ENCODE measurements around the gene GRIN2C. TPM values are rescaled to one million over a fixed set of nuclear protein-coding genes. Genes with fewer than 3 reads are reported as not detected.

The GRIN2C gene
- total RNA-seq, 1 experiment from 2014 or later: 0.44 TPM

DNA sequence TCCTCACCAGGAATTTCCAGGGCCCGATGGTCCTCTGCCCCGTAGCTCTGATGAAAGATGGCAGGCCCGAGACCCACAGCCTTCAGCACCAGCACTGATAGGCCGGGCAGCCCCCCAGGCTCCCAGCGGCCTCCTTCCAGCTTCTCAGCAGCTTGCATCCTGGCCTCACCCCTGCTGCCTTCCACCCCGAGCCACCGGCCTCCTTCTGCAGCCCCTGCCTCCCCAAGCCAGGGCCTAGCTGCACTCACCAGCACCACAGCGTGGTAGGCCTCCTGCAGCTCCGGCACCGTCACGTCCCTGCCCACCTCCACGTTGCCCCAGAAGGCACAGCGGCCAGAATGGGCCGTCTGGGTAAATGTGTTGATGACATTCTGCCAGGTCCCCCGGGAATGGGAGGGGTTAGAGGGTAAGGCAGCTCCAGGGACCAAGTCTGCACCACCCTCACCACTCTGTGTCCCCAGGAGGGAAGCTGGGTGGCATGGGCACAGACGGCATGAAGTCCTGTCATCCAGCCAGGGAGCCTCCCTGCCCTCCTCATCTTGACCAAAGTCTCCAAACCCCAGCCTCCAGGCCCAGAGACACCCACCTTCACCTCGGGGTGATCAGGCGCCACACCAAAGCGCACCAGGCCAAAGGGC lies 6.6 kb upstream of the GRIN2C start:
- Histone ChIP-seq H4K8ac (replicated peaks; ENCODE audit: insufficient read length, low read depth, low read length) (no peak overlapping the region), H3K56ac (ENCODE audit: insufficient read length, low read depth, low read length) (no peak overlapping the region), H3K23me2 (ENCODE audit: insufficient read length, low read depth, low read length, poor library complexity, severe bottlenecking) (peaks cover under 1% of the 10 kb centered on the region), H2BK20ac (ENCODE audit: low read depth, low read length, poor library complexity, severe bottlenecking) (no peak overlapping the region), H3K27me3 (ENCODE audit: insufficient read depth, low read length) (peaks cover 5% of the 10 kb centered on the region; the same call in 1 of the 2 replicates), H4K20me1 (ENCODE audit: control insufficient read depth, insufficient read depth, insufficient read length) (no peaks in the 10 kb centered on the region), H2BK15ac (ENCODE audit: low read depth, low read length) (no peak overlapping the region), H3K79me2 (ENCODE audit: insufficient read depth, low read length) (no peaks in the 10 kb centered on the region), H3K9ac (ENCODE audit: extremely low read depth, insufficient read length, low read length) (no peak overlapping the region), H3K4me2 (ENCODE audit: insufficient read depth, insufficient read length, low read length) (no peak overlapping the region), H3K14ac (ENCODE audit: insufficient read depth, low read length) (no peak overlapping the region), H2AFZ (ENCODE audit: low read length) (no peak overlapping the region), H4K91ac (ENCODE audit: insufficient read length, low read depth, low read length) (no peak overlapping the region), H4K5ac (ENCODE audit: insufficient read length, low read depth, low read length) (no peak overlapping the region), H2BK12ac (ENCODE audit: insufficient read length, low read depth, low read length) (no peak overlapping the region), H3K23ac (ENCODE audit: insufficient read length, low read depth, low read length) (no peak overlapping the region), H3K27ac (ENCODE audit: insufficient read length, low read depth, low read length) (no peak overlapping the region), H3K4me1 (ENCODE audit: insufficient read depth, low read length) (0 out of 2 replicates have a peak, but pooled peaks cover 4% of the 10 kb centered on the region), H3K9me3 (ENCODE audit: control insufficient read depth, low read depth, low read length) (no peaks in the 10 kb centered on the region), H3K79me1 (ENCODE audit: insufficient read depth, low read depth, low read length, poor library complexity, severe bottlenecking) (no peaks in the 10 kb centered on the region), H2BK5ac (ENCODE audit: insufficient read length, low read length) (no peak overlapping the region), H2BK120ac (ENCODE audit: low read depth, low read length, poor library complexity, severe bottlenecking) (no peak overlapping the region), H2AK5ac (ENCODE audit: insufficient read length, low read length) (no peak overlapping the region), H3T11ph (ENCODE audit: low read length) (no peak overlapping the region), H3K4ac (ENCODE audit: low read depth, low read length) (no peak overlapping the region), H3K18ac (ENCODE audit: insufficient read length, low read depth, low read length) (no peak overlapping the region)
- no peak for DNase-seq
- WGBS (ENCODE audit: extremely low coverage, insufficient read length, low lambda C conversion rate): no CpG with 5 or more reads among the region's 19 CpGs
- peaks cover 14 to 18% of the 10 kb centered on the region in 2 experiments for H3K4me1 Mint-ChIP-seq
- peaks cover 3 to 29% (median 25%) of the 10 kb centered on the region in 3 experiments; a peak in 4 of 7 replicates for H3K36me3 Mint-ChIP-seq (ENCODE audit: insufficient read depth in 1 of 3, low read depth in 3 of 3)
- H3K4me3 Mint-ChIP-seq: no peak overlapping the region
- H3K9me3 Mint-ChIP-seq: no peaks in the 10 kb centered on the region
- TF ChIP-seq, protein P1, sequence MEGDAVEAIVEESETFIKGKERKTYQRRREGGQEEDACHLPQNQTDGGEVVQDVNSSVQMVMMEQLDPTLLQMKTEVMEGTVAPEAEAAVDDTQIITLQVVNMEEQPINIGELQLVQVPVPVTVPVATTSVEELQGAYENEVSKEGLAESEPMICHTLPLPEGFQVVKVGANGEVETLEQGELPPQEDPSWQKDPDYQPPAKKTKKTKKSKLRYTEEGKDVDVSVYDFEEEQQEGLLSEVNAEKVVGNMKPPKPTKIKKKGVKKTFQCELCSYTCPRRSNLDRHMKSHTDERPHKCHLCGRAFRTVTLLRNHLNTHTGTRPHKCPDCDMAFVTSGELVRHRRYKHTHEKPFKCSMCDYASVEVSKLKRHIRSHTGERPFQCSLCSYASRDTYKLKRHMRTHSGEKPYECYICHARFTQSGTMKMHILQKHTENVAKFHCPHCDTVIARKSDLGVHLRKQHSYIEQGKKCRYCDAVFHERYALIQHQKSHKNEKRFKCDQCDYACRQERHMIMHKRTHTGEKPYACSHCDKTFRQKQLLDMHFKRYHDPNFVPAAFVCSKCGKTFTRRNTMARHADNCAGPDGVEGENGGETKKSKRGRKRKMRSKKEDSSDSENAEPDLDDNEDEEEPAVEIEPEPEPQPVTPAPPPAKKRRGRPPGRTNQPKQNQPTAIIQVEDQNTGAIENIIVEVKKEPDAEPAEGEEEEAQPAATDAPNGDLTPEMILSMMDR (conservative IDR thresholded peaks at IDR 0.05): no peak
- H3K27me3 Mint-ChIP-seq (ENCODE audit: low read depth): peaks cover 9% of the 10 kb centered on the region
- no peak overlapping the region for H3K27ac Mint-ChIP-seq

All from H9 (cell line).